ENCODE data around the gene TMEM255B. TPM values are rescaled to one million over a fixed set of nuclear protein-coding genes. Genes with fewer than 3 reads are reported as not detected.

The TMEM255B gene
- total RNA-seq, 2 experiments from 2014 or later = 1.4 to 1.6 TPM

- POLR2A ChIA-PET = no interaction called here
Measured at GRCh38 chr13:113816946-113817859, 58.2 kb downstream of the TMEM255B start.

DNA sequence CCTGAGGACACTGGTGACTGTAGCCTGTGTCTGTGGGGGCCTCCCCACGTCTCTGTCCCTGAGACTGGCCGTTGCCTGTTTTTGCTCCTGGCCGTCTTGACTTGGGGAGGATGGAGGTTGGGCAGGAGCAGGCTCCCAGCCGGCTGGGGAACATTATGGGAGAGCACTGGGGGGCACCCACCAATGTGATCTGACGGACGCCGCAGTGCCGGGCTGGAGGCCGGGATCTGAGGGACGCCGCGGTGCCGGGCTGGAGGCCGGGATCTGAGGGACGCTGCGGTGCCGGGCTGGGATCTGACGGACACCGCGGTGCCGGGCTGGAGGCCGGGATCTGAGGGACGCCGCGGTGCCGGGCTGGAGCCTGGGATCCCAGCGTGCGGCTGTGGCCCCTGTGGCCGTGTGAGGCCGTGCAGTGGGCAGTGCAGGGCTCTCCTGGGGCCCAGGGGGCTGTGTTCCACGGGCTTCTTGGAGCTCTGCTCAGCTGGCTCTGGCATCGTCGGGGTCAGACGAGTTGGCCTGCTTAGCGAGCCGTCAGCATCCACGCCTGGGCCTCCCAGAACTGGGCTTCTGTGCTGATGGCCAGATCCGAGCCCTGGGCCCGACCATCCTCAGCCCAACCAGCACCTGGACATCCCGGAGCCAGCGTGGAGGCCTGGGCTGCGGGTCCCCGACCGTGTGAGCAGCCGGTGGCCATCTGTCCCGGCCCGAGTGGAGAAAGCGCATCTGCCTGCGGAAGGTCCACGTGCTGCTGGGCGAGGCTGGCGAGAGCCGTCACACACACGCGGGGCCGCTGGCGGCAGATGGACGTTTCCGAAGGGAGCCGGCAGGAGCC is 59.0 kb downstream of the TMEM255B start:
- Mint-ChIP-seq H3K4me1 (peaks cover 18% of the 10 kb centered on the region), H3K4me3 (no peak overlapping the region), H3K9me3 (no peaks in the 10 kb centered on the region), H3K27ac (no peak overlapping the region), H3K27me3 (no peaks in the 10 kb centered on the region), H3K36me3 (peaks cover 3% of the 10 kb centered on the region)
- POLR2A ChIA-PET = no interaction called here
- DNase-seq = no peak
- ATAC-seq (ENCODE audit: low read depth) = no peak

More at GRCh38 chr13:113816946-113817859, 58.2 kb downstream of the TMEM255B start:
- peak; percentile 88 for DNase-seq
- peaks cover 18% of the 10 kb centered on the region for H3K4me1 Mint-ChIP-seq
- peak overlapping the region; percentile 77 for H3K27ac Mint-ChIP-seq
- peaks cover 3% of the 10 kb centered on the region for H3K36me3 Mint-ChIP-seq
- peak; percentile 72 for ATAC-seq (ENCODE audit: low read depth)
- H3K9me3 Mint-ChIP-seq = no peaks in the 10 kb centered on the region
- H3K27me3 Mint-ChIP-seq = no peaks in the 10 kb centered on the region
- H3K4me3 Mint-ChIP-seq = peak overlapping the region; percentile 92

- H3K9me3 Mint-ChIP-seq = no peaks in the 10 kb centered on the region
- H3K36me3 Mint-ChIP-seq = peaks cover 3% of the 10 kb centered on the region
- H3K27ac Mint-ChIP-seq = no peak overlapping the region
- H3K4me1 Mint-ChIP-seq = peaks cover 18% of the 10 kb centered on the region
- no peak for ATAC-seq (ENCODE audit: low read depth)
- no peak overlapping the region for H3K4me3 Mint-ChIP-seq
- POLR2A ChIA-PET = no interaction called here
- no peaks in the 10 kb centered on the region for H3K27me3 Mint-ChIP-seq
- no peak for DNase-seq
Measured at GRCh38 chr13:113818700-113819295, 59.8 kb downstream of the TMEM255B start.

DNA sequence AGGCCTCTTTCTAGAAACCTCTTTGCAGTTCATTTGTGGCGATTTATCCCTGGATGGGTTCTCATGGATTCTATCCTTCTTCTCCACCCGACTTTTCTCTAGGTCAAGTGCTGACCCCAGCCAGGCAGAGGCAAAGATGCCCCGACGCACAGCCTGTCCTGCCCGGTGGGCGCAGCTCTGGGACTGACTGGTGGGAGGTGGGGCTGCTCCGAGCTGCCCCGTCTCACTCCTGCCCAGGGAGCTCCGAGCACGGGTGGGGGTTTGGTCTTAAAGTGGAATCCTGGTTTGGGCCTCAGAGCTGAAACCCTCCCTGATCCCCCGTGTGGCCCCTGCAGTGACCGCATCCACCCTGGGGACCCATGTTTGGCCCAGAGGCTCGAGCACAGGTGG is 60.3 kb downstream of the TMEM255B start:
- POLR2A ChIA-PET = no interaction called here
- ATAC-seq (ENCODE audit: low read depth) (no peak), DNase-seq (no peak)
- peaks cover 18% of the 10 kb centered on the region for H3K4me1 Mint-ChIP-seq
- H3K9me3 Mint-ChIP-seq = no peaks in the 10 kb centered on the region
- no peaks in the 10 kb centered on the region for H3K27me3 Mint-ChIP-seq
- peaks cover 3% of the 10 kb centered on the region for H3K36me3 Mint-ChIP-seq
- H3K27ac Mint-ChIP-seq = no peak overlapping the region
- no peak overlapping the region for H3K4me3 Mint-ChIP-seq

DNA sequence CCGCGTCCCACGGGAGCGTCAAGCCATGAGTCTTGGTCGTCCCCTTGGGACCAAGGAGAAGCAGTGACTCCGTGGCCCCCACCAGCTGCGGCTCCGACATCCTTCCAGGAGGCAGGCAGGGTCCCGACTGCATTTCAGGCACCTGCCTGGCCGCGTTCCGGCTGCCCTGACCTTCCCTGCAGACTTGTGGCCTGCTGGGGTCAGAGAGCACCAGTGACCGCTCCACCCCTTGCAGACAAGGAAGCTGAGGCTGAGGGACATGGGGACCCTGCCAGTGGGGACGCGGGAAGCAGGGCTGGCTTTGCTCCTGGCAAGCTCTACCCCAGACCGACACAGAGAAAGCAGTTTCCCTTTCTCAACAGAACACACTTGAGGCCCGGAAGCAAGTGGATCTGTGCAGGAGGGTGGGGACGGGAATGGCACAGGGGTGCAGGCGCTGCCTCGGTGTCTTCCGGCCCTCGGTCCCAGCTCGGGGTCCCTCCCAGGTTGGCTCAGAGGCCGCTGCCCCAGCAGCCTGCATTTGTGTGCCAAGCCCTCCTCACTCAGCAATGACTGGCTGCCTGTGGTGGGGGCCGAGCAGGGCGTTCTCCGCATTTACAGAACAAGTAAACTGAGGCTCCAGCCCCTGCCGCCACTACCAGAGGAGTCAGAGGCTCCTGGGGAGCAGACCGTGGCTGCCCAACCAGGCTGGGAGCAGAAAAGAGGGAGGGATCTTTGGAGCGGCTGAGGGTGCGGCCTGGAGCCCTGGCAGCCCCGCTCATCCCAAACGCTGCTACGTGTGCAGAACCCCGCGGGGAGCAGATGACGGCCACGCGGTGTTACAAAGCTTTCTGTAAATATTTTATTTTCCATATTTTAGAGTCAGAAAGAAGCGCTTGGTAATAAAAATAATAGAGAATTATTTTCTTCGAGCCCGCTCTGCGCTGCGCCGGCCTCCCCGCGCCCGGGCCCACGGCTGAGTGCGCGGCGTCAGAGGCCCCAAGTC is 61.0 kb downstream of the TMEM255B start:
- POLR2A ChIA-PET = no interaction called here
- Mint-ChIP-seq H3K9me3 (no peaks in the 10 kb centered on the region), H3K4me3 (no peak overlapping the region), H3K36me3 (peaks cover 3% of the 10 kb centered on the region), H3K27ac (no peak overlapping the region), H3K4me1 (peaks cover 18% of the 10 kb centered on the region), H3K27me3 (no peaks in the 10 kb centered on the region)
- ATAC-seq (ENCODE audit: low read depth) (no peak), DNase-seq (no peak)

GRCh38 chr13:113820813-113821651 is 62.0 kb downstream of the TMEM255B start:
- ATAC-seq (ENCODE audit: low read depth) = no peak
- Mint-ChIP-seq H3K9me3 (no peaks in the 10 kb centered on the region), H3K36me3 (peaks cover 3% of the 10 kb centered on the region), H3K4me3 (no peak overlapping the region), H3K27ac (no peak overlapping the region), H3K4me1 (peaks cover 11% of the 10 kb centered on the region), H3K27me3 (no peaks in the 10 kb centered on the region)
- POLR2A ChIA-PET = interaction anchor here (0.5 kb wide), 1 partner anchor 512 kb away, joined by 4 read pairs; no protein-coding TSS in a partner anchor
- DNase-seq = no peak

- Mint-ChIP-seq H3K36me3 (peaks cover 2% of the 10 kb centered on the region), H3K4me3 (no peak overlapping the region), H3K4me1 (peaks cover 5% of the 10 kb centered on the region), H3K27me3 (no peaks in the 10 kb centered on the region), H3K27ac (no peak overlapping the region), H3K9me3 (no peaks in the 10 kb centered on the region)
- POLR2A ChIA-PET = no interaction called here
- no peak for DNase-seq
- no peak for ATAC-seq (ENCODE audit: low read depth)
Measured at GRCh38 chr13:113821847-113822246, 62.8 kb downstream of the TMEM255B start.

- Mint-ChIP-seq H3K4me3 (no peak overlapping the region), H3K4me1 (peaks cover 2% of the 10 kb centered on the region), H3K27me3 (no peaks in the 10 kb centered on the region), H3K36me3 (peaks cover 1% of the 10 kb centered on the region), H3K9me3 (no peaks in the 10 kb centered on the region), H3K27ac (no peak overlapping the region)
- POLR2A ChIA-PET = no interaction called here
- no peak for DNase-seq
- no peak for ATAC-seq (ENCODE audit: low read depth)
Measured at GRCh38 chr13:113822266-113822665, 63.2 kb downstream of the TMEM255B start.

DNA sequence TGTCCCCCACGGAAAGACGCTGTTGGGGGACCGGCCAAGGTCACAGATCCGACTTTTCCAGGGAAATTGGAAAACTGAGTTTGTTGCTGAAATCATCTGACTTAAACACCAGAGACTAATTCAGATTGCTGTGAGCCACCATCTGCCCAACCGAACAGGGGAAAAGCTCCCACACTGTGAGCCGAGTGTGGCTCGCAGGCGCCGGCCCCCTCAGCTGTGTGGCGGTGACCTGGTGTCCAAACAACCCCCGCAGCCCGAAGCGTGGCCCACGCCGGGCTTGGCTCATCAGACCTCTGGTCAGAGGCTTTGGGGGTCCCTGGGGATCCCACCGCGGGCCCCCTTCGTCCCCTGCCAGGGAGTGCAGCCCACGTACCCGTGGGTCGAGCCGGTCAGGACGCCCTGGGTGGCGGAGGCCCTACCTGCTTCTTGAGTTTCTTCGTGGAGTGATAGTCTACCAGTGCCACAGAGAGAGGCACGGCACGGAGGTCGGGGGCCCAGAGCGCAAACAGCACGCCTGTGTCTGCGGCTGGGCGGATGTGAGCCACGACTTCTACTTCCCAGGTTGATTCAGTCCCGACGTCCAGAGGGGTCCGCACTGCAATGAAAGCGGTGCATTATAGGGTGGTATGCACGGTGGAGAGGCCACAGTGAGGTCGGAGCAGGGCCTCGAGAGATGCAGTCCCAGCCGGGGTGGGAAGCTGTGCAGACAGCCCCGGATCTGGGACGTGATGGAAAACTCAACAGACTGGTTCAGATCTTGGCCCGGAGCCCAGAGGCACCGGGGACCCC is 64.1 kb downstream of the TMEM255B start:
- POLR2A ChIA-PET = no interaction called here
- Mint-ChIP-seq H3K4me3 (no peak overlapping the region), H3K36me3 (no peaks in the 10 kb centered on the region), H3K27me3 (no peaks in the 10 kb centered on the region), H3K9me3 (no peaks in the 10 kb centered on the region), H3K4me1 (no peaks in the 10 kb centered on the region), H3K27ac (no peak overlapping the region)
- no peak for DNase-seq
- ATAC-seq (ENCODE audit: low read depth) = no peak

GRCh38 chr13:113823771-113824170 is 64.7 kb downstream of the TMEM255B start:
- Mint-ChIP-seq H3K27me3 (no peaks in the 10 kb centered on the region), H3K9me3 (no peaks in the 10 kb centered on the region), H3K36me3 (no peaks in the 10 kb centered on the region), H3K27ac (no peak overlapping the region), H3K4me1 (no peaks in the 10 kb centered on the region), H3K4me3 (no peak overlapping the region)
- POLR2A ChIA-PET = no interaction called here
- no peak for ATAC-seq (ENCODE audit: low read depth)
- DNase-seq = no peak

GRCh38 chr13:113825841-113826240 is 66.8 kb downstream of the TMEM255B start:
- H3K9me3 Mint-ChIP-seq = no peaks in the 10 kb centered on the region
- H3K4me1 Mint-ChIP-seq = no peaks in the 10 kb centered on the region
- no peaks in the 10 kb centered on the region for H3K27me3 Mint-ChIP-seq
- POLR2A ChIA-PET = no interaction called here
- no peak overlapping the region for H3K4me3 Mint-ChIP-seq
- no peak for DNase-seq
- H3K27ac Mint-ChIP-seq = no peak overlapping the region
- no peak for ATAC-seq (ENCODE audit: low read depth)
- no peaks in the 10 kb centered on the region for H3K36me3 Mint-ChIP-seq

Measured in activated naive CD8-positive, alpha-beta T cell treated with anti-CD3 and anti-CD28 coated beads, Interleukin-2, amount 10 ng/mL, durations not matched to agents 7 days and 5 days (primary cell).